T-helper 9 cell (primary cell): ENCODE measurements around the gene FMO5.
"Not testable (repeated sequence)": the region's sequence is repeated elsewhere in the genome, so short reads cannot be mapped to it uniquely, and the experiment has no call there.

Experiments
- DNase-seq: peaks from one replicate; pipeline ENCODE4 v3.0.0-alpha.2; 2020

Gene FMO5

DNA sequence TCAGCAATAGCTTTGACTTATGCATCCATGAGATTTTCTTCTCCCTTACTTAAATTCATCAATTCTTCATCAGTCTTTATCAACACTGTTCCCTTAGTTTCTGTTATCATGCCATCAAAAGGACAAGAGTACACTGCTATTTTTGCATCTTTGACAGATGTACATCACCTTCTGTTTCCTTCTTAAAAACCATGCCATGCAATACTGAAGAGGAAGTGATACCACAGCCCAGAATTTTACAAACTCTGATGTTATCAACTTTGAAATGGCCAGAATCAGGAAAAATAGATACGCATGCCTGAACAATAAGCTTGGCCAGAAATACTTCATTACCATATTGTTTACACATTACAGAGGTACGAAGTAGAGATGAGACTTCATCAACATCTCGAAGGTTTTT is 21.1 kb downstream of the FMO5 start:
- no peak for DNase-seq

DNA sequence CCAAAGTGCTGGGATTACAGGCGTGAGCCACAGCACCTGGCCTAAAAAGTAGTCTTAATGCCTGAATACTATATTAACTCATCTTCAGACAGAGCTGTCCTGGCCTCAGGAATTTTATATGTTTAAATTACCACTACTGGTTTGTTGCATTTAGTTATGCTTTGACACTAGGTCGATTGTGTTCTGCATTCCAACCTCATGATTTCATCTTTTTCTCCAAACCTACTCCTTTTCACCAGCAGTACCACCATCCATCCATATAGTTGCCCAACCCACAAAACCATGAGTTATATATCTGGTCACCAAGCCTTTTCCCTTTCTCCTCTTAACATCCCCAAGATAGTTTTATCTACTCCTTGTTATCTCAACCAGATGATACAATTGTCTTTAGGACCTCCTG is 22.6 kb downstream of the FMO5 start:
- no peak for DNase-seq

DNA sequence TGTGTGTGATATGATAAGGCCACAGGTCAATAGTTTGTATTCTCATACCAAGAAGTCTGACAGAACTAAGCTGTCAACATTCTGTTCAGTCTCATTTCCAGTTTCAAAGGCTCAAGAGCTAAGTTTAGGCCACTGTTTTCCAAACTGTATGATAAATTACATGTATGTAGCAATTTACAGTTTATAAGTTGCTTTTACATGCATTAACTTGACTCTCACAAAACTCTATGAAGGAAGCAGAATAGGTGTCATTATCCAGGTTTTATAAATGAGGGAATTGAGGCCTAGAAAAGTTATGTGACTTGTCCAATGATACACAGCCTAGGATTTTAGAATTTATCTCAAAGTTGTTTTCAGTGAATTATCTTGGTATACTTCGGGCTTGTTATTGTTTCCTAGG is 23.4 kb downstream of the FMO5 start:
- no peak for DNase-seq

DNA sequence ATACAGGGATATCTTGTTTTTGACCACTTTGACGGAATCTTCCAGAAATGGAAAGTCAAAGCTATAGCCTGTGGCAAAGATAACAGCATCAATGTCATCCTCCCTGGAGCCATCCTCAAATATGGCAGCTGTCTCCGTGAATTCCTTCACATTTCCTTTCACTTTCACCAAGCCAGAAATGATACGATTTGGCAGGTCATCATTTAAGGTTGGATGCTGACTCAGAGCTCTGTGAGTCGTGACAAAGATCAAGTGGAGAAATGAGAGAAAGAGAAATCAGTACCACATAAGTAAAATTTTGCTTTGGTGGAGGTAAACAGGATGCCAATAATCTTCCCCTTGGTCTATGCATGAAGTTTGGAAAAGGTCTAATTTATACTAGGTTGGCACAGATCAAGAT is 23.9 kb downstream of the FMO5 start:
- DNase-seq = no peak

DNA sequence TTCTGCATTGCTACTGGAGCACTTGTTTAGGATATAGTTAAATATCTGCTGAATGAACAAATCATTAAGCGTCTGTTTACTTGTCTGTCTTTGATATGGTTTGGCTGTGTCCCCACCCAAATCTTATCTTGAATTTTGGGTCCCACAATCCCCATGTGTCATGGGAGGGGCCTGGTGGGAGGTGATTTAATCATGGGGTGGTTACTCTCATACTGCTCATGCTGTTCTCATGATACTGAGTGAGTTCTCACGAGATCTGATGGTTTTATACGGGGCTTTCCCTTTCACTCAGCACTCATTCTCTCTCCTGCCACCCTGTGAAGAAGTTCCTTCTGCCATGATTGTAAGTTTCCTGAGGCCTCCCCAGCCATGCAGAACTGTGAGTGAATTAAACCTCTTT is 27.8 kb downstream of the FMO5 start:
- DNase-seq = not testable (repeated sequence)

DNA sequence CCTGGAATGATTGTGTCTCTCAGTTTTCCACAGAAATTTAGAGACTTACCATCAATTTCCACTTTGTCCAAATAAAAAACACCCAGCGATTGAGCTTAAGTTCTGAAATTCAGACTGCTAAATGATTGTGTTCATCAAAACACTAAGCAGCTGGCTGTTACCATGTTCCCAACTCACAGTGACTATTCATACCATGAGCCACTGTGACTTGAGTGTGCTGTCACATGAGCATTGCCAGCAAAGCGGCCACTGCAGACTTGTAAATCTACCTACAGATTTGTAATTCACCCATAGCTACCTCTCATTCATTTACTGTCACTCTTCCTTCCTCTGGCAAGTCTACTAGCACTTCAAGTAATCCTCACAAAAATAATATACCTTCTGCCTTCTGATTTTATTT is 35.6 kb downstream of the FMO5 start:
- no peak for DNase-seq

DNA sequence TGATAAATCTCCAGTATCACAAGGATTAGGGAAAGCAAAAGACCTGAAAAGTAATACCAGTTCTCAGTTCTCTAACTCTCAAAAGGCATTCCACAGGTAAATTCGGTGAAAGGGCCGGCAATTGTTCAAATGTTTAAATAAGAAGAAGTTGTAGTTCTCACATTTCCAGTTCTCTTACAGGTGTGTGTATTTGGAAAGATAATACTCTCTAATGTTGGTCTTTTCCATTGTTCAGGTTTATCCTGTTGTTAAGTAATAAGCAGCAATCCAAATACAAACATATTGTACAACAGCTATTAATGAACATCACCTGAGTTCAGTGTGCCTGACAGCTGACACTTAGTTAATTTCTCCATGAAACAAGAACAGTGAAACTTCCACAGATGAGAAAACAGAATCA is 39.7 kb downstream of the FMO5 start:
- DNase-seq = no peak

DNA sequence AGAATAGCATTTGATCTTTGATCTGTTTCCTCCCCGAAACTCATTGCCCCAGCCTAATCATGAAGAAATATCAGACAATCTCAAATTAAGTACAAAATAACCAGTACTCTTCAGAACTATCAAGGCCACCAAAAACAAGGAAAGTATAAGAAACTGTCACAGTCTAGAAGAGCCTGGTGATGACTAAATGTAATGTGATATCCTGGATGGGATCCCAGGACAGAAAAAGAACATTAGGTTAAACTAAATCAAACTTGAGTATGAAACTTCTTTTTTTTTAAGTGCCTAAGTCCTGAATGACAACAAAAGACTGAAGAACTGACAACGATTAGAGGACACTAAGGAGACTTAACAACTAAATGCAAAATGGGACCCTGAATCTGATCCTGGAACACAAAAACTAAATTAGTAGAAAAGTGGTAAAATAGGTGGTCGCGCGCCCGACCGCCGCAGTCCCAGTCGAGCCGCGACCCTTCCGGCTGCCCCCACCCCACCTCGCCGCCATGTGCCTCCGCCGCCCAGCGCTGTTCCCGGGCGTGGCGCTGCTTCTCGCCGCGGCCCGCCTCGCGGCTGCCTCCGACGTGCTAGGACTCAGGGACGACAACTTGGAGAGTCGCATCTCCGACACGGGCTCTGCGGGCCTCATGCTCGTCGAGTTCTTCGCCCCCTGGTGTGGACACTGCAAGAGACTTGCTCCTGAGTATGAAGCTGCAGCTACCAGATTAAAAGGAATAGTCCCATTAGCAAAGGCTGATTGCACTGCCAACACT is 47.3 kb downstream of the FMO5 start:
- no peak for DNase-seq

DNA sequence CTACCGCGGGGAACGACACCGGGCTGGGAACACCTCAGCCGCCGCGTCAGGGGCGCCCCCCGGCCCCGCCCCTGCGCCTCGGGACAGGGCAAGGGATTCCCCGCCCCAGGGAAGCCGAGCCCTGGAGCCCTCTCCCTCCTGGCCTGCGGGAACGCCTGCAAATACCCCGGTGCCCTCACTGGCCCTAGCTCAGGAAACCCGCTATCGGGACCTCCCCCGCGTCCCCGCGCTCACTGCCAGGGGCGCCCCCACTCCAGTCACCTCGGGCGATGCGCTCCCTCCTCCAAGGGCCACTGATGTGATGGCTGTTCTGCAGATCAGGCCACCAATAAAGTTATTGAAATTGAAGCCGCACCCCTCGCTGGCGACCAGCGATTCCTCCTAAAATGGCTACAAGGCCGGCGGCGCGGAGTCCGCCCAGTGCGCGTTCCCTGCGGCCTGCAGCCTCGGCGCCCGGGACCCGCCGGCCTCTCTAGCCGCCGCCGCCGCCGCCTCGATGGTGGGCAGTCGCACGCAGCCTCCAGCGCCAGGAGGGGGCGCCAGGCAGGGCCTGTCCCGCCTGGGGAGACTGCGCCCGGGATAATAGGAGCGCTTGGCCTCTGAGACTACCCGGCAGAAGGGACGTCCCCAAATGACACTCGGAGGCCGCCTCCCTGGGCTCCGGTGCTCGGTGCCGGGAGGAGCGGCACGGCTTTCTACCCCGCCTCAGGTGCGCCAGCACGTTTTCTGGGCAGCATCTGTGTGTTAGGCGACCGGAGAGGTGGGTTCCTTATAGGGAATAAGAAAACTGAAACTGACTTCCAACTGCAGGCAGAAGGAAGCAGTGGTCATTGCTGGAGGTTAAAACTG is 52.7 kb downstream of the FMO5 start, which contains the start of gene PRKAB2:
TSS of gene PRKAB2 (minus strand) at position 303 of the 849 bp plus-strand sequence. CDS start 326 bp downstream, outside the sequence.
- peak; percentile 72 for DNase-seq

DNA sequence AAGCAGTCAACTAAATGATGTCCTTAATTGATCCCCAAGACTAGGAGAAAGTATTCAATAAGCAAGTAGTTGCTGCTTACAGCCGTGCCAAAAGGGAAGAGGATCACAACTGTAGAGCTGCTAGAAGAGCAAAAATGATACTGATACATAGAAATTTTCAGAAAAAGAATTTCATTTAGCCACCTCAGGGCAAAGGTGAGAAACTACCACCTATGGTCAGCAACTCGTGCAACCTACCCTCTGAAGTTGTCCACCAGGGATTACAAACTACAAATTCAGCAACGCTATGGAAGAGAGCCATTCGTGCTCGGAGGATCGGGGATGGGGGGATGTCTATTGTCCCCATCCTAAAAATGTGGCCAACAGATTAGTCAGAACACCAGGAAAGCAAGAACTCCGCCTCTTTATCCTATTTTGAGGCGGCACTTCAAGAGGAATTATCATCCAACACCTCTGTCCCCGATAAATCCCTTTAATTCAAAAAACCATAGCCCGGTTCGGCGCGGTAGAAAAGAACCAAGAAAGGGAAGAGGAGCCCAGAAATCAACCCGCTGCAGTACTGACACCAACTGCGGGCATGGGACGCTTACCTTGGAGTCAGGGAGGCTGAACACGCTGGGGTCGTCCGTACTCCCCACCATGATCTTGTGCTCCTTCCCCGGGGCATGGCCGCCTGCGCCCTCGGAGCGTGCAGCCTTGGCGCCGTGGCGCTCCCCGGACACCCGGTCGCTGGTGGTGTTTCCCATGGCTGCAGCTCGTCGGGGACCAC is 53.6 kb downstream of the FMO5 start:
- no peak for DNase-seq

DNA sequence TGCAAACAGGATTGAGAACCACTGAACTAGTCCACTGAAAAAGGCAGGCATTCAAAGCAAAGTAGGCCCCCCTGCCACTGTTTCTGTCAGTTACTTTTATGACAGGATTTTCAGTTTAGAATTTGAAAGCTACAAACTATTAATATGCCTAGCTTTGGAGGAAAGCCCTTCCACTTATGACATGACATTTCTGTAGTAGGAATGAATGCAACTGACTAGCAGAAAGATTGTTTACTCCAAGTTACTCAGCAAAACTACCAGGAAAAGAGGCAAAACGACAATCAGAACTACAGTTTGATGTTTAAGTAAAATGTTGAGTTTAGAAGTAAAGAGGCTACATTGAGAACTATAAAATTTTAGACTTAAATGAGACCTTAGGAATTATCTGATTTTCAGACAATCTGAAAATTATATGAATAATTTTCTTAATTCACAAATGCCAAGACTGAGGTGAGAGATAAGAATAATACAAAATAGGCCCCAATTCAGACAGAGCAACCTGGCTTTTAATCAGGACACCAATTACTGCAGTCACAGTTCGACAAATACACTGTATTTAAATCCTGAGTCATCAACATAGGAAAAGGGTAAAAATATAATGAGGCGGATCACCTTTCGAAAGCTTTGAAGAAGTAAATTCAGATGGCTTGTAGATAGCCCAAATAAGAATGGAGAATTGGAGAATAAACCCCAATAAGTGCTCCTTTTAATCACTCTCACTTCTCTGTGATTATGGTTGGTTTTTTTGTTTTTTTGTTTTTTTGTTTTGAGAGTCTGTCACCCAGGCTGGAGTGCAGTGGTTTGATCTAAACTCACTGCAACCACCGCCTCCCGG is 55.1 kb downstream of the FMO5 start:
- DNase-seq = no peak

DNA sequence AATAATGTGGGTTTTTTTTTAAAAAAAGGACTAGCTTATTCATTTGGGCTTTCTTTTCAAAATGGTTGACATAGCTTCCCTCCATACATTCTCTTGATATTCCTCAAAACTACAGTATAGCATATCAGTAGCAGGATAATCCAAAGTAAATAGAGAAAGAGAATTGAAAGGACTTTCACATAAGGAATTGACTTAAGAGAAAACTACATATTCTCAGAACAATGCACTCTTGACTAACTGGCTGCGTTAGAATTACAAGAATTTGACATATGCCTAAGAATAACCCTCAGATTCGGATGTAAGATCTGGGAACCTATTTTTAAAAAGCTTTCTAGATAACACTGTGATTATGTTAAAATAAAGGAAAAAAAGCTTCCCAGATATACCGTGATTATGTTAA is 56.0 kb downstream of the FMO5 start:
- no peak for DNase-seq

DNA sequence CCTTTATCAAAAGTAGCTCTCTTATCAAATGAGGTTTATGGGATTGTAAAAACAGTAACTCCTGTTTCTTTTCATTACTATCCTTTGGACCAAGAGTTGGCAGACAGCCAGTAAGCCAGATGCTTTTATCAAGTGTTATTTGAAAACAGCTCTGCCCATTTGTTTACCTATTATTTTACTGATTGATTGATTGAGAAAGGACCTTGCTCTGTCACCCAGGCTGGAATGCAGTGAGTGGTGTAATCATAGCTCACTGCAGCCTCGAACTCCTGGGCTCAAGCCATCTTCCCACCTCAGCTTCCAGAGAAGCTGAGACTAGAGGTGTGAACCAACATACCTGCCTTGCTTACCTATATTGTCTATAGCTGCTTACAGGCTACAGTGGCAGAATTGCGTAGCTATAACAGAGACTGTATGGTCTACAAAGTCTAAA is 56.5 kb downstream of the FMO5 start:
- DNase-seq = no peak

DNA sequence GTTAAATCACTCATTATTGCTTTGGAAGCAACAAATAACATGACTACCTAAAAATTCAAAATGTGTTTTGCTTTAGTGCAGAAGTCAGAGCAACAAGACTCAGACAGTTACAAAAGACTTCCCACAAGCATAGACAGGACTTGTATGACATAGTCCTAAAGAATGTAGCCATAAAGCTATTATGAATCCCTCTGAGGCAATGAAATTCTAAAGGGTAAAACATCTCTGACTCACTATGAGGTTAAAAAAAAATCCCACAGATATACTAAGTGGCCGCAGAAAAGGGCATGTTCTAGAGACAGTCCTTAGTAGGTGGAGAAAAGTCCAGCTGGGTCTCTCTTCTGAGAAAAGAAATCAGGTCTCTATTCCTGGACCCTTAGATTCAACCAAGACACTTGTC is 57.8 kb downstream of the FMO5 start:
- no peak for DNase-seq

DNA sequence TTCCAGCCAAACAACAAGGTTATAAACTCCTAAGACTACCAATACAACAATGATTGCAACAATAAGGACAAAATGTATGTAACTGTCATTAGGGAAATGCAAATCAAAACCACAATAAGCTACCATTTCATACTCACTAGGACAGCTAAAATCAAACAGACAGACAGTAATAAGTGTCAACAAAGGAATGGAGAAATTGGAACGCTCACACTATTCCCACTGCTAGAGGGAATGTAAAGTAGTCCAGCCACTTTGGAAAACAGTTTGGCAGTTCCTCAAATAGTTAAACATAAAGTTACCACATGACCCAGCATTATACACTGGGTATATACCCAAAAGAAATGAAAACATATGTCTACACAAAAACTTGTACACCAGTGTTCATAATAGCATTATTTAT is 62.1 kb downstream of the FMO5 start:
- DNase-seq = no peak

DNA sequence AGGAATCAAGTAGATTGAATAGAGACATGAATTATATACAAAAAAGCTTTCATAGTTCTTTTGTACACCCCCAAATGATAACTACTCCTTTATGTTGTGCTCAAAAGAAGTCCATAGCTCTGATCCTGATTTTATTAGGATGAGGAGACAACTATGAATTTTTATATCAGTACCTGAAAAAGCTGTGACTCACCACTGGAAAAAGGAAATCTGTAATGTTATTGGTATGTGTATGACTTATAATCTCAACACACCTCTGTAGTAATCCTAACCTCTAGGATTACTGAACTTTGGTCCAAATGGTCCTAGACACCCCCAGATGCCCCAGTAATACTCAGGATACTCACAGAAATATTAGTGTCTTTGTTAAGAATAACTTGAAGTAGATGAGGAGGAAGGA is 63.0 kb downstream of the FMO5 start:
- DNase-seq = no peak

DNA sequence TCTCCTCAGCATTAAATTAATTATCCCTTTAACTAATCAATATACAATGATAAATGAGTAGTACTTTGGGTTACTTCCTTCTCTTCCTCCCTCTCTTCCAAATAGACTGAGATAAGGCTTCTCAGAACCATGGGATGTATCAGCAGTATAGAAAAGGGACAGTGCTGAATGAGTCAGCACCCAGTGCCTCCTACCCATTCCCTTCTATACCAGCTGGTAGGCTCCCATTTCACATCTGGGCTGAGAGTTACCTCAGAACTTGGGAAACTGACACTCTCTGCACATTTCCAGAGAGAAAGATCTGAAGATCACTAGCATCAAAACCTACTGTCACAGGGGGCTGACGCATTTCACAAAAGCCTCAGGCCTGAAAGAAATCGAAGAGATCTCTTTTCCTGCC is 68.0 kb downstream of the FMO5 start:
- DNase-seq = not testable (repeated sequence)

DNA sequence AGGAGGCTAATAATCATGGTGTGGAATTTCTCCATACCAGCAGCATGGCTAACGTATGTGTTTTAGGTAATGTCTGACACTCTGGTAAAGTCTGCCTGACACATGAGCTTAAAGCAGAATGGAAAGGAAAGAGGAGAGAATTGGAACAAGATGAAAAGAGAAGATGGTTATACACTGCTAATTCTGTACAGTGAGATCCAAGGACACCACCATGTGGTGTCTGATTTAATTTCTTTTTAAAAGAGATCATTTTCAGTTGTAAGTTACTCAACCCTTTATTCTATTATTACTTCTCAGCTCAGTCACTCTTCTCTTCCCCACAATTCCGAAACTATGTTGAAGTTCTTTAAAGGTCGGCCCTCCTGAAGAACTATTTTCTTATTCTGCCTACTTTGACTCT is 68.5 kb downstream of the FMO5 start:
- DNase-seq = no peak

DNA sequence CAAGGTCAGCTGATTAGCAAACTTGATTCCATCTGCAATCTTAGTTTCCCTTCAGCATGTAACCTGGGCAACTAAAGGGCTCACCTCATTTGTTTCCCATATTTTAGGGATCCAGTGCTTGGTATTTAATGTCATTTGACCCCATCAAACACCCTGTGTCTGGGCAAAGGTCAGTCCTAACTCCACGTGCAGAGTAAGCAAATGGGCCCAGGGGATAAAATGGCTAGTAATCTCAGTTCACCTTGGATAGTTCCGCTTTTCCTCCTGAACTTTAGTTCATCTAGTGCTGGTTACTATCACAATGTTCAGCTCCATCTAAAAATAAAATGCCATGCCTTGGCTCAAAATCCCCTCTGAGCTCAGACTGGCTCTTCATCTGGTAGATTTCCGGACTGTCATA is 72.4 kb downstream of the FMO5 start:
- no peak for DNase-seq

DNA sequence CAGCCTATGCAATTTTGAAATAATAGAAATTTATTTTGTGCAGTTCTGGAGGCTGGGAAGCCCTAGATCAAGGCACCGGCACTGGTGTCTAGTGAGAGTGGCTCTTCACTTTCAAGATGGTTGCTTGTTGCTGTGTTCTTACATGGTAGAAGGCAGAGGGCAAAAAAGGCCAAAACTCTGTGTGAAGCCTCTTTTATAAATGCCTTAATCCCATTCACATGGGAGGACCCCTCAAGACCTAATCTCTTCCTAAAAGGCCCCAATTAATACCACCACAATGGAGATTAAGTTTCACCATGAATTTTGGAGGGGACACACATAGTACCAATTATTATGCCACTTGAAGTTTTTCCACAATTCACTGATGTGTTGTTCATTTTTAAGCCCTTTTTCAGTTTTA is 73.9 kb downstream of the FMO5 start:
- DNase-seq = no peak

DNA sequence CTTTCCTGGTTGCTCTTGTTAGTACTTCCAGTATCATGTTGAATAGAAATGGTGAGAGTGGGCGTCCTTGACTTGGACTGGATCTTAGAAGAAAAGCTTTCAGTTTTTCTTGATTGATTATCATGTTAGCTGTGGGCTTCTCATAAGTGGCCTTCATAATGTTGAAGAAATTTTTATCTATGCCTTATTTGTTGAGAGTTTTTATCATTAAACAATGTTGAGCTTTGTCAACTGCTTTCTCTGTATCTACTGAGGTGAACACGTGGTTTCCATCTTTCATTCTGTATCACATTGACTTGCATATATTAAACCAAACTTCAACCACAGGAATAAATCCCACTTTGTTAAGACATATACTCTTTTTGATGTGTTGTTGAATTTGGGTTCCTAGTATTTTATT is 82.3 kb downstream of the FMO5 start:
- no peak for DNase-seq
